BLaER1 (cell line): Measurements from ENCODE around the gene P2RX4.

Experiments used
- H3K27ac ChIP-seq: shearing (Covaris generic); formaldehyde crosslinking; 2 replicates; pipeline ENCODE4 v1.8.1; 2022
- H3K27me3 ChIP-seq: shearing (Covaris generic); formaldehyde crosslinking; 2 replicates; pipeline ENCODE4 v1.8.1; 2022
- H3K36me3 ChIP-seq: shearing (Covaris generic); formaldehyde crosslinking; 2 replicates; pipeline ENCODE4 v1.8.1; 2022
- H3K4me1 ChIP-seq: shearing (Covaris generic); formaldehyde crosslinking; 2 replicates; pipeline ENCODE4 v1.8.1; 2022
- H3K4me2 ChIP-seq: shearing (Covaris generic); formaldehyde crosslinking; 2 replicates; pipeline ENCODE4 v1.8.1; 2022
- H3K4me3 ChIP-seq: shearing (Covaris generic); formaldehyde crosslinking; 2 replicates; pipeline ENCODE4 v1.8.1; 2022
- H3K9ac ChIP-seq: shearing (Covaris generic); formaldehyde crosslinking; 2 replicates; pipeline ENCODE4 v1.8.1; 2022
- H3K9me3 ChIP-seq: shearing (Covaris generic); formaldehyde crosslinking; 2 replicates; pipeline ENCODE4 v1.8.1; 2022
- H4K20me1 ChIP-seq: shearing (Covaris generic); formaldehyde crosslinking; 2 replicates; pipeline ENCODE4 v1.8.1; 2022
- Cebpa-rat ChIP-seq: shearing (Covaris generic); IDR thresholded peaks from 2 replicates; pipeline ENCODE4 v1.8.1; 2022

The P2RX4 gene

DNA sequence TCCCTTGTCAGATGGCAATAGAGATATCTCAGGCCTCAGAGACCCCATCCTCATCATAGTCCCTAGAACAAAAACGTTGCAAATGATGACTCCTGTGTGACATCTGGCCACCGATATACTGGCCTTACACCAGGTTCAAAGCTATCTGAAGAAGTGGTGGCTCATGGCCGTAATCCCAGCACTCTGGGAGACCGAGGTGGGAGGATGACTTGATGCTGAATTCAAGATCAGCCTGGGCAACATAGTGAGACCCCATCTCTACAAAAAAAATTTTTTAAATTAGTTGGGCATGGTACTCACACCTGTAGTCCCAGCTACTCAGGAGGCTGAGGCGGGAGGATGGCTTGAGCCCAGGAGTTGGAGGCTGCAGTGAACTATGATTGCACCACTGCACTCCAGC lies 73.5 kb downstream of the P2RX4 start:
- no peak for TF ChIP-seq Cebpa-rat
- H3K36me3 ChIP-seq: peaks cover 85% of the 10 kb centered on the region

More for the DNA sequence above, 73.5 kb downstream of the P2RX4 start:
- no peak overlapping the region for H3K4me2 ChIP-seq
- no peaks in the 10 kb centered on the region for H3K9me3 ChIP-seq
- H3K4me3 ChIP-seq: no peak overlapping the region
- H4K20me1 ChIP-seq: peaks cover 100% of the 10 kb centered on the region
- H3K27ac ChIP-seq: no peak overlapping the region
- peaks cover 12% of the 10 kb centered on the region for H3K4me1 ChIP-seq
- H3K27me3 ChIP-seq: no peaks in the 10 kb centered on the region
- no peak overlapping the region for H3K9ac ChIP-seq
